Subcutaneous abdominal adipose tissue (tissue), 5 donors: ENCODE measurements around the gene PIEZO2.

Experiments
- H3K27ac ChIP-seq: one replicate; pipeline ENCODE4 v1.7.0; 2013; ENCODE audit warnings: low read depth, mild to moderate bottlenecking, inconsistent platforms, low read length, moderate library complexity
- H3K27me3 ChIP-seq, 5 donors: one replicate each; pipeline ENCODE4 v1.7.0; 2013; ENCODE audit warnings: low read length in 5 of 5, inconsistent platforms in 1 of 5; ENCODE audit not compliant: control insufficient read depth in 5 of 5, insufficient read depth in 4 of 5
- H3K36me3 ChIP-seq, 5 donors: one replicate each; pipeline ENCODE4 v1.7.0; 2013; ENCODE audit warnings: low read length in 5 of 5; ENCODE audit not compliant: control insufficient read depth in 5 of 5, insufficient read depth in 5 of 5
- H3K4me1 ChIP-seq, 5 donors: one replicate each; pipeline ENCODE4 v1.7.0; 2013; ENCODE audit warnings: low read length in 5 of 5, mild to moderate bottlenecking in 3 of 5, moderate library complexity in 1 of 5; ENCODE audit not compliant: control insufficient read depth in 5 of 5, insufficient read depth in 5 of 5
- H3K4me3 ChIP-seq, 5 donors: one replicate each; pipeline ENCODE4 v1.7.0; 2013; ENCODE audit warnings: low read length in 5 of 5, low read depth in 1 of 5
- H3K9ac ChIP-seq, 5 donors: one replicate each; pipeline ENCODE4 v1.7.0; 2013; ENCODE audit warnings: low read length in 5 of 5, mild to moderate bottlenecking in 4 of 5, moderate library complexity in 3 of 5
- H3K9me3 ChIP-seq, 5 donors: one replicate each; pipeline ENCODE4 v1.7.0; 2013; ENCODE audit warnings: low read length in 5 of 5; ENCODE audit not compliant: control insufficient read depth in 5 of 5
- donor health status: healthy.
- donor health status: healthy.
- donor health status: healthy.
- donor health status: healthy.
- donor health status: healthy.

The PIEZO2 gene

DNA sequence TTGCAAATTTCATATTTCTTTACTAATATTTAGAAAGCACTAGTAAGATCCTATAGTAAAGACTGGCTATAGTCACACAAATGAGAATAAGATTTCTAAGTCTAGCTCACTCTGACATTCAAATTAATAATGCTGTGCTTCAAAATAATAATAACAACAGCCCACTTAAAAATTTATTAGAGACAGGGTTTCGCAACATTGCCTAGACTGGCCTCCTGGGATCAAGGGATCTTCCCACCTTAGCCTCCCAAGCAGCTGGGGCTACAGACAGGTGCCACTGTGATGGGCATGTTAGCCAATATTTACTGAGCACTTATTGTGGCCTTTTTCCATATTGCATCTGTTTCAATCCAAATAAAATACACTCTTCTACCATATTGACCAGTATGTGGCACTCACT, 96.1 kb downstream of the PIEZO2 start:
- Histone ChIP-seq H3K36me3 (no peaks in the 10 kb centered on the region), H3K9ac (no peak overlapping the region), H3K27ac (no peak overlapping the region), H3K4me3 (no peak overlapping the region), H3K4me1 (no peaks in the 10 kb centered on the region), H3K27me3 (no peaks in the 10 kb centered on the region), H3K9me3 (no peaks in the 10 kb centered on the region)

DNA sequence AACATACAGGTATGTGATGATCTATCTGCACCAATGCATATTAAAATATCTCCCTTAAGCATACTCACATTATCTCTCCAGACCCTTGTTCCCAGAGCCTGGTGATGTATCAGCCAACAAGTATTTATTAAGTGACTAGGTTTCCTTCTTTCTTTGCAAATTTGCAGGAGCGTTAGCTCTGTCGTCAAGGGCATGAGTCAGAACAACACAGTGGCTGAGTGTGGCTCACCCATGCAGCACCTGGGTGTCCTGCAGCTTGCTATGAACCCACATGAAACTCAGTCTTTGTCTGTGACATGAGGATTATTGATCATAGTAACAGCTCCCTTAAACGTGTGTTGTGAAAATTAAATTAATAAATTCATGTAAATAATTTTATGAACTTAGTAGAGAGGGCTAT, 96.6 kb downstream of the PIEZO2 start:
- H3K4me3 ChIP-seq, result no peak overlapping the region
- no peaks in the 10 kb centered on the region for H3K4me1 ChIP-seq
- no peak overlapping the region for H3K27ac ChIP-seq
- H3K36me3 ChIP-seq, result no peaks in the 10 kb centered on the region
- H3K27me3 ChIP-seq, result no peaks in the 10 kb centered on the region
- H3K9me3 ChIP-seq, result no peaks in the 10 kb centered on the region
- no peak overlapping the region for H3K9ac ChIP-seq

GRCh38 chr18:11051462-11051861, 97.9 kb downstream of the PIEZO2 start:
- Histone ChIP-seq H3K9ac (no peak overlapping the region), H3K27me3 (no peaks in the 10 kb centered on the region), H3K36me3 (no peaks in the 10 kb centered on the region), H3K27ac (no peak overlapping the region), H3K4me3 (no peak overlapping the region), H3K4me1 (no peaks in the 10 kb centered on the region), H3K9me3 (no peaks in the 10 kb centered on the region)

DNA sequence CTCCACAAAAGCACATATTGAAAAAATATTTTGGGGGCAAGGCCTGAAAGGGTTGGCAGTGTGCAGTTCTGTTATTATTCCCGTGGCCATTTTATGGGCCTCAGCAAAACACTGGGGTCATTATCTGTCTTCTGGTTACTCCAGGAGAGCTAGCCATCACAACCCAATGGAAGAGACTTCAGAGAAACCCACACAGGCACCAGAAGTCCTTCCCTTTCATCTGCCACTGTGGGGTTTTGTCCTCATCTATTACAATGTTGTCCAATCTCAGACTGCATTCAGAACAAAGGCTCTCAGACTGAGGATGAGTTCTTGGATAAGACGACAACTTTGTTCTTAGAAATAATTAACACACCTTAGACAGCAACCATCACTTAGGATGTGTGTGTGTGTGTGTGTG, 98.4 kb downstream of the PIEZO2 start:
- no peaks in the 10 kb centered on the region for H3K4me1 ChIP-seq
- no peak overlapping the region for H3K4me3 ChIP-seq
- no peaks in the 10 kb centered on the region for H3K9me3 ChIP-seq
- H3K27ac ChIP-seq, result no peak overlapping the region
- no peaks in the 10 kb centered on the region for H3K27me3 ChIP-seq
- H3K36me3 ChIP-seq, result no peaks in the 10 kb centered on the region
- H3K9ac ChIP-seq, result no peak overlapping the region

DNA sequence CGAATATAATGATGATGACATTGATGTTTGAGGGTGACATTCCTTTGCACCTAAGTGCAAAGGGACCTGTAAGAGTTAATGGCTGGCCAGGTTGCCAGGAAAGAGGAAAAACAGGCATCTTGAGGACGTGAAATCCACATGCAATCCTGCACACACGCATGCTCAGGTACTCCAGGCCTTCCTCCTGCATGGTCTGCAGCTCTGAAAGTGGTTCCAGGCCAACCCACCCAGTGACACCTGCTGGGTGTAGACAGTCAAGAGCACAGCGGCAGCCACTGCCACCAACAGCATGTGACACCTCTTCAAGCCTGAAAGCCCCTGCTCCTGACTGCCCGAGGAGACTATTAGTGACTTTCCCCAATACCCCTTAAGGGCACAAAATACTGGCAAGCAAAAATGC, 101.6 kb downstream of the PIEZO2 start:
- no peak overlapping the region for H3K9ac ChIP-seq
- no peaks in the 10 kb centered on the region for H3K27me3 ChIP-seq
- no peak overlapping the region for H3K27ac ChIP-seq
- no peaks in the 10 kb centered on the region for H3K4me1 ChIP-seq
- H3K9me3 ChIP-seq, result no peaks in the 10 kb centered on the region
- H3K4me3 ChIP-seq, result no peak overlapping the region
- no peaks in the 10 kb centered on the region for H3K36me3 ChIP-seq

DNA sequence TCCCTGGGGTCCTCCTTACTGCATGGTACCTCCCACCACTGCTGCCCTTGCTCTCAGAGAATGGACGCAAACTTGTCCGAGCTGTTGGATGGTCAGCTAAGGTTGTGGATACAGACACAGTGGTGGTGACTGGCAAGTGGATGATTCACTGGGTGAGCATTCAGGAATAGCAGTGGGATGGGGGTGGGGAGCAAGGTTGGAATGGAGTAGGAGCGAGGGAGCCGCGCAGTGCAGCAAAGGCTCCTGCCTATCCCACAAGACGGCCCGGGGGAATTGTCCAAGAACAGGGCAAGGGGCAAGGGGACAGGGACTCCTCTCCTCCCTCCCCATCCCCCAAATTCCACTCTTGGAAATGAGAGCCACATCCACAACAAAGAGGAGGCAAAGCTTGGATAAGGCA, 102.2 kb downstream of the PIEZO2 start:
- no peaks in the 10 kb centered on the region for H3K36me3 ChIP-seq
- no peak overlapping the region for H3K4me3 ChIP-seq
- no peaks in the 10 kb centered on the region for H3K9me3 ChIP-seq
- no peak overlapping the region for H3K27ac ChIP-seq
- no peaks in the 10 kb centered on the region for H3K27me3 ChIP-seq
- H3K9ac ChIP-seq, result no peak overlapping the region
- no peaks in the 10 kb centered on the region for H3K4me1 ChIP-seq

GRCh38 chr18:11046140-11046539, 103.2 kb downstream of the PIEZO2 start:
- no peaks in the 10 kb centered on the region for H3K27me3 ChIP-seq
- H3K27ac ChIP-seq, result no peak overlapping the region
- no peak overlapping the region for H3K4me3 ChIP-seq
- no peak overlapping the region for H3K9ac ChIP-seq
- H3K36me3 ChIP-seq, result no peaks in the 10 kb centered on the region
- H3K9me3 ChIP-seq, result no peaks in the 10 kb centered on the region
- no peaks in the 10 kb centered on the region for H3K4me1 ChIP-seq

DNA sequence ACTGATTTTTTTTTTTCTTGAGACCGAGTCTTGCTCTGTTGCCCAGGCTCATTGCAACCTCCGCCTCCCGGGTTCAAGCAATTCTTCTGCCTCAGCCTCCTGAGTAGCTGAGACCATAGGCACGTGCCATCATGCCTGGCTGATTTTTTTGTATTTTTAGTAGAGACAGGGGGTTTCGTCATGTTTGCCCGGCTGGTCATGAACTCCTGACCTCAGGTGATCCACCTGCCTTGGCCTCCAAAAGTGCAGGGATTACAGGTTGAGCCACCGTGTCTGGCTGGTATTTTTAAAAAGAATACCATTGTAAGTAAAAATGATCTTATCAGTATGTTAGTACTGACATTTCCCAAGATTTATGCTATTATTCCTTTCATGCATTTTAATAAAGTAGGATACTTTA, 105.7 kb downstream of the PIEZO2 start:
- H3K4me3 ChIP-seq, result no peak overlapping the region
- no peak overlapping the region for H3K27ac ChIP-seq
- no peak overlapping the region for H3K9ac ChIP-seq
- no peaks in the 10 kb centered on the region for H3K9me3 ChIP-seq
- H3K4me1 ChIP-seq, result no peaks in the 10 kb centered on the region
- H3K27me3 ChIP-seq, result no peaks in the 10 kb centered on the region
- no peaks in the 10 kb centered on the region for H3K36me3 ChIP-seq

- no peak overlapping the region for H3K27ac ChIP-seq
Measured at GRCh38 chr18:11042247-11042646, 107.1 kb downstream of the PIEZO2 start.

GRCh38 chr18:11040823-11041656, 108.3 kb downstream of the PIEZO2 start:
- Histone ChIP-seq H3K27ac (no peak overlapping the region), H3K9me3 (no peaks in the 10 kb centered on the region), H3K4me1 (no peaks in the 10 kb centered on the region), H3K27me3 (no peaks in the 10 kb centered on the region), H3K4me3 (no peak overlapping the region), H3K36me3 (no peaks in the 10 kb centered on the region), H3K9ac (no peak overlapping the region)

More at GRCh38 chr18:11042247-11042646, 107.1 kb downstream of the PIEZO2 start:
- Histone ChIP-seq H3K27me3 (no peaks in the 10 kb centered on the region), H3K9me3 (no peaks in the 10 kb centered on the region), H3K4me1 (no peaks in the 10 kb centered on the region), H3K9ac (no peak overlapping the region), H3K4me3 (no peak overlapping the region), H3K36me3 (no peaks in the 10 kb centered on the region)
